Uterus (tissue), 4 donors: ENCODE data around the gene LRRC7. TPM values are rescaled to one million over a fixed set of nuclear protein-coding genes. Genes with fewer than 3 reads are reported as not detected.

Experiments
- DNase-seq, 2 donors: peaks; one replicate each; pipeline ENCODE4 v3.0.0-alpha.2; 2019 to 2020
- H3K27ac ChIP-seq, 2 donors: fragments of 200-600 bp; sonication (generic); 1 replicate in 1 of 2; 2 replicates in 1 of 2; pipeline ENCODE4 v1.5.1; 2016 to 2018
- H3K27me3 ChIP-seq, 2 donors: fragments of 200-600 bp; sonication (generic); one replicate each; pipeline ENCODE4 v1.5.1; 2018 to 2019; ENCODE audit warnings: control low read depth in 1 of 2
- H3K36me3 ChIP-seq, 2 donors: fragments of 200-600 bp; sonication (generic); one replicate each; pipeline ENCODE4 v1.5.1; 2019; ENCODE audit warnings: control low read depth in 1 of 2
- H3K4me1 ChIP-seq, 2 donors: fragments of 200-600 bp; sonication (generic); one replicate each; pipeline ENCODE4 v1.5.1; 2018 to 2019; ENCODE audit warnings: control low read depth in 1 of 2
- H3K4me3 ChIP-seq, 2 donors: fragments of 200-600 bp; sonication (generic); 1 replicate in 1 of 2; 2 replicates in 1 of 2; pipeline ENCODE4 v1.5.1; 2018 to 2019; ENCODE audit warnings: mild to moderate bottlenecking in 1 of 2
- H3K9me3 ChIP-seq, 2 donors: fragments of 200-600 bp; sonication (generic); one replicate each; pipeline ENCODE4 v1.5.1; 2019; ENCODE audit warnings: control low read depth in 1 of 2
- POLR2A ChIP-seq, 2 donors: fragments of 450-650 bp; IDR thresholded peaks; one replicate each; pipeline ENCODE4 v1.6.1; 2016; ENCODE audit warnings: antibody characterized with exemption in 2 of 2, mild to moderate bottlenecking in 1 of 2, moderate library complexity in 1 of 2
- intact Hi-C: fragments of 100-400 bp; cut with DNase I; formaldehyde crosslinking; loops from one replicate; pipeline ENCODE4 v1.15.1; 2023; ENCODE audit warnings: low total_unique reads
- total RNA-seq, 4 donors: library from RNA; depleted of rRNA in 3 of 4; stranded (reverse); fragments of >200 nt in 3 of 4; gene quantifications; one replicate each; pipeline versions ENCODE4 v1.1.0 to v1.2.4, GENCODE V29; 2014 to 2023
- TF ChIP-seq, protein P1 (sequence below), 4 experiments: fragments of 200-600 bp in 2 of 4; fragments of 450-650 bp in 2 of 4; sonication (generic) in 2 of 4; IDR thresholded peaks; one replicate each; pipeline ENCODE4 v1.5.1; 2016 to 2019; ENCODE audit warnings: antibody characterized with exemption in 4 of 4, mild to moderate bottlenecking in 2 of 4, moderate library complexity in 1 of 4
- donor health status: DM: yes; HTN: yes; CAD: no.

The LRRC7 gene
- total RNA-seq, 4 donors from 2014 or later, result 1.5 to 12.0 TPM; not detected in 2

DNA sequence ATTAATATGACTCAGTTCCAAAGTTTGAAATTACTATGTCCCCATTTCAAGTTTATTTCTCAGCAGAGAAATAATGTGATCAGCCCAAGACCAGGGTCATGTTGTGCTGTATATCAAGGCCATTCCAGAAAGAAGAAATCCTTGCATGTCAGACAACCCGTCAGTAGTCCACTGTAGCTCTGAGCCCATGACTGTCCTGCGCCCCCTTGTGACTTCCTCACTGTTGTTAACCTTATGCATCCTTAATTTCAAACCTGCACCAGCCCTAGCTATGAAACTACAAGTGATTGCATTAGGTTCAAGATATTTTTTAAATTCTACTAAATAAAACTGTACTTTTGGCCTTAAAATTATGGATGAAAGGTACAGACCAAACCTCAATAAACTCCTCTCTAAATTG lies 133.0 kb downstream of the LRRC7 start:
- no peak for DNase-seq
- H3K36me3 ChIP-seq, result no peaks in the 10 kb centered on the region
- H3K27ac ChIP-seq, result no peak overlapping the region
- no peaks in the 10 kb centered on the region for H3K4me1 ChIP-seq
- no peaks in the 10 kb centered on the region for H3K9me3 ChIP-seq
- H3K27me3 ChIP-seq, result no peaks in the 10 kb centered on the region
- no peak for TF ChIP-seq POLR2A (IDR thresholded peaks at IDR 0.05)
- TF ChIP-seq, protein P1, sequence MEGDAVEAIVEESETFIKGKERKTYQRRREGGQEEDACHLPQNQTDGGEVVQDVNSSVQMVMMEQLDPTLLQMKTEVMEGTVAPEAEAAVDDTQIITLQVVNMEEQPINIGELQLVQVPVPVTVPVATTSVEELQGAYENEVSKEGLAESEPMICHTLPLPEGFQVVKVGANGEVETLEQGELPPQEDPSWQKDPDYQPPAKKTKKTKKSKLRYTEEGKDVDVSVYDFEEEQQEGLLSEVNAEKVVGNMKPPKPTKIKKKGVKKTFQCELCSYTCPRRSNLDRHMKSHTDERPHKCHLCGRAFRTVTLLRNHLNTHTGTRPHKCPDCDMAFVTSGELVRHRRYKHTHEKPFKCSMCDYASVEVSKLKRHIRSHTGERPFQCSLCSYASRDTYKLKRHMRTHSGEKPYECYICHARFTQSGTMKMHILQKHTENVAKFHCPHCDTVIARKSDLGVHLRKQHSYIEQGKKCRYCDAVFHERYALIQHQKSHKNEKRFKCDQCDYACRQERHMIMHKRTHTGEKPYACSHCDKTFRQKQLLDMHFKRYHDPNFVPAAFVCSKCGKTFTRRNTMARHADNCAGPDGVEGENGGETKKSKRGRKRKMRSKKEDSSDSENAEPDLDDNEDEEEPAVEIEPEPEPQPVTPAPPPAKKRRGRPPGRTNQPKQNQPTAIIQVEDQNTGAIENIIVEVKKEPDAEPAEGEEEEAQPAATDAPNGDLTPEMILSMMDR (IDR thresholded peaks at IDR 0.05), result no peak
- H3K4me3 ChIP-seq, result no peak overlapping the region
- intact Hi-C loops, result no loop called here

DNA sequence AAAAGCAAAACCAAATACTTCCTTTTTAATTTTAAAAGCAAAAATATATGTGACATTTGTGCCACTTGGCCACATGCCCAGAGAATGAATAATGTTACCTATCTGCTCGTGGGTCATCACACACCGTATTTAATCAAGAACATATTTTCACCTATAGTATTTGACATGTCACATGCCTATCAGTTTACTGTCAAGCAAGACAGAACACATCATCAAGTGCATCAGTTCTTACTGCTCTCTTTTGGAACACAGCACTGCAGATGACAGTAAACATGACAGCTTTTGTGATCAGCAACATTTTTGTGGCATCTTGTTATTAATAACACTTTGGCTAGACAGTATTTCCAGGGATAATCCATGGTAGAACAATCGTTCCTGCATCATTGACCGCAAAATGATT lies 134.4 kb downstream of the LRRC7 start:
- Histone ChIP-seq H3K27me3 (no peaks in the 10 kb centered on the region), H3K4me3 (no peak overlapping the region), H3K9me3 (no peaks in the 10 kb centered on the region), H3K27ac (no peak overlapping the region), H3K4me1 (no peaks in the 10 kb centered on the region), H3K36me3 (no peaks in the 10 kb centered on the region)
- intact Hi-C loops, result no loop called here
- TF ChIP-seq, protein P1 (IDR thresholded peaks at IDR 0.05), result no peak
- no peak for TF ChIP-seq POLR2A (IDR thresholded peaks at IDR 0.05)
- no peak for DNase-seq

DNA sequence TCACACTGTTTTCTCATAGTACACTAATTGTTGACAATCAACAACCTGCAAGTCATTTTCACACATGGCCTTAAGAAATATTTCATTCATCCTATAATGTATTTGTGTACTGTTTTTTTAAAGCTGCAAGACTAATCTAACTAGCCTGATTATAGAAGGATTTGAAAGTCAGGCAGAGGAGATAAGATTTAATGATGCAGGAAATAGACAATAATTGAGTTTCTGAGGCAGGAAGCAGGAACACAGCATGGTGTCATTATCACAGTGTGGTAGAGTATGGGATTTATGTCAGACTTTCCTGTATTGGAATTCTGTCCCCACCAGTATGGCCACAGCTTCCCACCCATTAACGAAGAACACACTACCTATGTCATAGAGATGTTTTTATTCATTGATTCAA lies 138.8 kb downstream of the LRRC7 start:
- no peaks in the 10 kb centered on the region for H3K36me3 ChIP-seq
- H3K4me1 ChIP-seq, result no peaks in the 10 kb centered on the region
- H3K27me3 ChIP-seq, result no peaks in the 10 kb centered on the region
- intact Hi-C loops, result no loop called here
- no peak for DNase-seq
- no peaks in the 10 kb centered on the region for H3K9me3 ChIP-seq
- no peak for TF ChIP-seq POLR2A (IDR thresholded peaks at IDR 0.05)
- TF ChIP-seq, protein P1 (IDR thresholded peaks at IDR 0.05), result no peak
- H3K4me3 ChIP-seq, result no peak overlapping the region
- H3K27ac ChIP-seq, result no peak overlapping the region

DNA sequence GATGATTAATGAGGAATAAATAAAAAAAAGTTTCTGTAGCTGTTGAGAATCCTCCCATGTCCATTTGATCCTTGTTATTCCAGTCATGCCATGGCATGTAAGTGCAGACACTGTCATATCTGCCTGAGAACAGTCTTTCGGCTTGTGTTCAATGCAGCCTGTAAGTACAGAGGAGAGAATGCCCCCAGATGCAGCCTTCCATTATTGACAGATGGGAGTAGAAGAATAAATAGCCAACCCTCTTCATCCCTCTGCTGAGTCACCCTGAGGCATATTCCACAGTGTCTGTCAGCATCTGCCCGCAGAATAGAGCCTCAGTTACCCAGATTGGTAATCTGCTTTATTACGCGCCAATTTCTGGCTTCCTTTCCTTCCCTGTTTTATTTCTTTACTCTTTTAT lies 139.4 kb downstream of the LRRC7 start:
- no peak overlapping the region for H3K4me3 ChIP-seq
- no peak for TF ChIP-seq POLR2A (IDR thresholded peaks at IDR 0.05)
- TF ChIP-seq, protein P1 (IDR thresholded peaks at IDR 0.05), result no peak
- no peak overlapping the region for H3K27ac ChIP-seq
- H3K27me3 ChIP-seq, result no peaks in the 10 kb centered on the region
- H3K9me3 ChIP-seq, result no peaks in the 10 kb centered on the region
- no peak for DNase-seq
- H3K4me1 ChIP-seq, result no peaks in the 10 kb centered on the region
- intact Hi-C loops, result no loop called here
- no peaks in the 10 kb centered on the region for H3K36me3 ChIP-seq

DNA sequence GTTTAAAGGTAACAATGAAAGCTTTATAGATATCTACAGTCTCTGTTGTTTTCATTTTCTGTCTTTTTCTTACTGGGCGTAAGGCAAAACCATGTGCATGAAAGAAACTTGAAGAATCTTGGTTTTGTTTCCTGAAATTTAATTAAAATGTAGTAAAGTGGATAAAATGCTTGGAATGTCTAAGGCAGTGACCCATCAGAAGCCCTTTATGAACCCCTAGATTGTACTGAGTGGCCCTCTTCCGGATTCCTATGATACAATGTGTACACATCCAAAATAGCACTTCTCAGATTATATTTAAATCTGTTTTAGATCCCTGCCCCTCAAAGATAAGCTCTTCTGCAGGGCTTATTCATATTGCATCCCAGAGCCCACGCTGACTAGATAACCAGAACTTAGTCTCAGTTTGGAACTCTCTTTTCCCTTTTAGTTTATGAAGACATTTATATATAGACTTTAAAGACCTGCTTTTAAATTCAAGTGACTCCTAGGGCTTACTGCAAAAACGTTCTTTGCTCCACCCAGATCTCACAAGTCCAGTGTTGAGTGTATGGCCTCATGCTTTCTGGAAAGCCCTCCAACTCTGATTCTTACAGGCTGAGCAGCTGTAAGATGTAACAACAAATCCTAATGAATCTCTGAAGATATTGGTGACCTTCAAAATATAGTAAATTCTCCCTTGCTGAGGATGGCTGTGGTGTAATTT lies 142.9 kb downstream of the LRRC7 start:
- intact Hi-C loops, result no loop called here
- TF ChIP-seq POLR2A (IDR thresholded peaks at IDR 0.05), result no peak
- TF ChIP-seq, protein P1 (IDR thresholded peaks at IDR 0.05), result no peak
- H3K36me3 ChIP-seq, result no peaks in the 10 kb centered on the region
- H3K4me3 ChIP-seq, result no peak overlapping the region
- DNase-seq, result no peak
- H3K27me3 ChIP-seq, result no peaks in the 10 kb centered on the region
- no peak overlapping the region for H3K27ac ChIP-seq
- no peaks in the 10 kb centered on the region for H3K9me3 ChIP-seq
- H3K4me1 ChIP-seq, result no peaks in the 10 kb centered on the region
